HepG2 (cell line): ENCODE measurements around the gene TREM1.

ENCODE experiments used
- NPAS2 ChIP-seq: sonication (generic); formaldehyde crosslinking; IDR thresholded peaks from 2 replicates; pipeline ENCODE4 v1.8.0; 2022; ENCODE audit warnings: mild to moderate bottlenecking, missing genetic modification reagents, borderline replicate concordance
- NR2F6 ChIP-seq, 2 experiments: IDR thresholded peaks; 2 replicates each; pipeline ENCODE4 v1.6.1; 2016; ENCODE audit warnings: antibody characterized with exemption in 1 of 2, mild to moderate bottlenecking in 1 of 2

DNA sequence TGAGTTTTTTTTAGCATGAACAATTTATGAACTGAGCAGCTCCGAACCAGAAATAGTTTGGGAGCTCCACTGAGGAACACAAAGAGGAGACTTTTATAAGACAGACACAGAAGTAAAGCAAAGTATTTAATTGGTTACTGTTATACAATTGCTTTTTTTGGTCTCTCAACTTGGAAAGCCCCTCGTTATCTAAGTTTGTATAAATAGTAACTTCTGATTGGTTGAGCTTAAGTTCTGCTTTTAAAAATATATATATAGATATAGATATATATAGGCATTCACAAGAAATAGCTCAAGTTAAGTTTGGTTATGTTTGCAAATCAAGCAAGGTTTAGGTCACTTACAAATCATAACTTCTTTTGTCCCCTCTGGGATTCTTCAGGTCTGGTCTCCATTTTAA, 28.7 kb upstream of the TREM1 start:
- TF ChIP-seq NR2F6 (IDR thresholded peaks at IDR 0.05) (no peak), NR2F6 (CRISPR knock-in tag; IDR thresholded peaks at IDR 0.05) (no peak), NPAS2 (CRISPR knock-in tag) (no peak)
